Measurements from ENCODE around the gene VSTM1.

DNA sequence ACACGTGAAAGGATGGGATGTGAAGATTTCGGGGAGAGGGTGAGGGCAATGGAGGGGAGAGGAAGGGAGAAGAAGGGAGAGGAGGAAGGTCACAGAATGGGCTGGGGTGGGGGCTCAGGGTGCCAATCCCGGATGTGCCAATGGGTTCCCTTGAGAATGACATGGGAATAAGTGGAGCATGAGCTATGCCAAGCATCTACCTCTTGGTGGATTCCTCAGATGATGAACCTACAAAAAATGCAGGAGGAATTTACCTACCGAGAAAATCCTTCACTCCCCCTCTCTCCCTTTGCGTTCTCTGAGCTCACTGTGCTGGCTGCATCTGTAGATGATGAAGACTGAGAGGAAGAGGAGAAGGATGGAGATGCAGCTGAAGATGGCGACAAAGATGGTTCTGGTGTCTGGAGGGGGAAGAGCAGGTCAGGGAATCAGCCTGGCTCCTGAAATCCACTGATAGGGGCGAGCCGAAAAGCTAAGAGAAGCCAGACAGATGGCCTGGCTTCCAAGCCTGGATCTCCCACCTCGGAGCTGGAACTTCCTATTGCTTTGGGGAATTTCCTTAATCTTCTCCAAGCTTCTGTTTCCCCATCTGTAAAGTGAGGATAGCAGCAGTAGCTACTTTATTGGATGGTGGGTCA, 21.6 kb downstream of the VSTM1 start:
- TF ChIP-seq POLR2A (IDR thresholded peaks at IDR 0.05): no peak
- TF ChIP-seq, protein P1, sequence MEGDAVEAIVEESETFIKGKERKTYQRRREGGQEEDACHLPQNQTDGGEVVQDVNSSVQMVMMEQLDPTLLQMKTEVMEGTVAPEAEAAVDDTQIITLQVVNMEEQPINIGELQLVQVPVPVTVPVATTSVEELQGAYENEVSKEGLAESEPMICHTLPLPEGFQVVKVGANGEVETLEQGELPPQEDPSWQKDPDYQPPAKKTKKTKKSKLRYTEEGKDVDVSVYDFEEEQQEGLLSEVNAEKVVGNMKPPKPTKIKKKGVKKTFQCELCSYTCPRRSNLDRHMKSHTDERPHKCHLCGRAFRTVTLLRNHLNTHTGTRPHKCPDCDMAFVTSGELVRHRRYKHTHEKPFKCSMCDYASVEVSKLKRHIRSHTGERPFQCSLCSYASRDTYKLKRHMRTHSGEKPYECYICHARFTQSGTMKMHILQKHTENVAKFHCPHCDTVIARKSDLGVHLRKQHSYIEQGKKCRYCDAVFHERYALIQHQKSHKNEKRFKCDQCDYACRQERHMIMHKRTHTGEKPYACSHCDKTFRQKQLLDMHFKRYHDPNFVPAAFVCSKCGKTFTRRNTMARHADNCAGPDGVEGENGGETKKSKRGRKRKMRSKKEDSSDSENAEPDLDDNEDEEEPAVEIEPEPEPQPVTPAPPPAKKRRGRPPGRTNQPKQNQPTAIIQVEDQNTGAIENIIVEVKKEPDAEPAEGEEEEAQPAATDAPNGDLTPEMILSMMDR (IDR thresholded peaks at IDR 0.05): no peak
- TF ChIP-seq EP300 (IDR thresholded peaks at IDR 0.05): no peak
- no peak for TF ChIP-seq POLR2AphosphoS5 (IDR thresholded peaks at IDR 0.05)

Measured in gastroesophageal sphincter (tissue), 3 donors.